ENCODE data around the gene TEAD4. TPM values are rescaled to one million over a fixed set of nuclear protein-coding genes. Genes with fewer than 3 reads are reported as not detected.

TEAD4 gene
- total RNA-seq, 1 experiment from 2014 or later: 127 TPM

DNA sequence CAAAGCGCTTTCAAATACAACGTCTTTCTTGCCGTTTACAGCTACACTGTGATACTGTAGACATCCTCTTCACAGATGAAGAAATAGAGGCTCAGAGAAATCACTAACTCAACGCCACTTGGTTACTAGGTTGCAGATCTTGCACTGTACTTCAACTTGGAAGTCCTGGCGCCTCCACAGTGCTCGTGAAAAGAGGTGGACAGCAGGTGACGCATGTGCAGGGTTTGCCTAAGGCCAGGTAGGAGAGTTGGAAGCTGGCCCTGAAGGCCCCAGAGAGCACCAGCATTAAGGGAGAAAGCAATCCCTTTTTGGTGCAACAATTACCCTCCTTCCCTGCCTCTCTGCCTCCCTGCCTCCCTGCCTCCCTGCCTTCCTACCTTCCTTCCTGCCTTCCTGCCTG, 95.2 kb downstream of the TEAD4 start:
- Histone ChIP-seq H3K4me2 (ENCODE audit: insufficient read depth, insufficient read length, low read length) (no peak overlapping the region), H2AFZ (ENCODE audit: low read length) (no peak overlapping the region), H2AK5ac (ENCODE audit: insufficient read length, low read length) (no peak overlapping the region), H2BK12ac (ENCODE audit: insufficient read length, low read depth, low read length) (no peak overlapping the region), H3K56ac (ENCODE audit: insufficient read length, low read depth, low read length) (no peak overlapping the region), H3K23ac (ENCODE audit: insufficient read length, low read depth, low read length) (no peak overlapping the region), H3K79me1 (ENCODE audit: insufficient read depth, low read depth, low read length, poor library complexity, severe bottlenecking) (no peaks in the 10 kb centered on the region), H4K91ac (ENCODE audit: insufficient read length, low read depth, low read length) (no peak overlapping the region), H3T11ph (ENCODE audit: low read length) (no peak overlapping the region), H2BK120ac (ENCODE audit: low read depth, low read length, poor library complexity, severe bottlenecking) (no peak overlapping the region), H3K27me3 (ENCODE audit: insufficient read depth, low read length) (no peaks in the 10 kb centered on the region), H4K8ac (replicated peaks; ENCODE audit: insufficient read length, low read depth, low read length) (no peak overlapping the region), H3K9me3 (ENCODE audit: control insufficient read depth, low read depth, low read length) (no peaks in the 10 kb centered on the region), H2BK5ac (ENCODE audit: insufficient read length, low read length) (no peak overlapping the region), H3K9ac (ENCODE audit: extremely low read depth, insufficient read length, low read length) (no peak overlapping the region), H3K23me2 (ENCODE audit: insufficient read length, low read depth, low read length, poor library complexity, severe bottlenecking) (no peaks in the 10 kb centered on the region), H2BK15ac (ENCODE audit: low read depth, low read length) (no peak overlapping the region), H3K18ac (ENCODE audit: insufficient read length, low read depth, low read length) (no peak overlapping the region), H4K5ac (ENCODE audit: insufficient read length, low read depth, low read length) (no peak overlapping the region), H3K4me1 (ENCODE audit: insufficient read depth, low read length) (no peaks in the 10 kb centered on the region), H2BK20ac (ENCODE audit: low read depth, low read length, poor library complexity, severe bottlenecking) (no peak overlapping the region), H3K14ac (ENCODE audit: insufficient read depth, low read length) (no peak overlapping the region), H3K79me2 (ENCODE audit: insufficient read depth, low read length) (no peaks in the 10 kb centered on the region), H4K20me1 (ENCODE audit: control insufficient read depth, insufficient read depth, insufficient read length) (no peaks in the 10 kb centered on the region), H3K27ac (ENCODE audit: insufficient read length, low read depth, low read length) (no peak overlapping the region), H3K4ac (ENCODE audit: low read depth, low read length) (no peak overlapping the region)
- no peak overlapping the region; a peak in 1 of 7 replicates for H3K27ac Mint-ChIP-seq
- peaks cover 13 to 19% of the 10 kb centered on the region in 2 experiments for H3K4me1 Mint-ChIP-seq
- no CpG with 5 or more reads among the region's 7 CpGs for WGBS (ENCODE audit: extremely low coverage, insufficient read length, low lambda C conversion rate)
- DNase-seq: no peak
- H3K4me3 Mint-ChIP-seq: no peak overlapping the region
- TF ChIP-seq, protein P1, sequence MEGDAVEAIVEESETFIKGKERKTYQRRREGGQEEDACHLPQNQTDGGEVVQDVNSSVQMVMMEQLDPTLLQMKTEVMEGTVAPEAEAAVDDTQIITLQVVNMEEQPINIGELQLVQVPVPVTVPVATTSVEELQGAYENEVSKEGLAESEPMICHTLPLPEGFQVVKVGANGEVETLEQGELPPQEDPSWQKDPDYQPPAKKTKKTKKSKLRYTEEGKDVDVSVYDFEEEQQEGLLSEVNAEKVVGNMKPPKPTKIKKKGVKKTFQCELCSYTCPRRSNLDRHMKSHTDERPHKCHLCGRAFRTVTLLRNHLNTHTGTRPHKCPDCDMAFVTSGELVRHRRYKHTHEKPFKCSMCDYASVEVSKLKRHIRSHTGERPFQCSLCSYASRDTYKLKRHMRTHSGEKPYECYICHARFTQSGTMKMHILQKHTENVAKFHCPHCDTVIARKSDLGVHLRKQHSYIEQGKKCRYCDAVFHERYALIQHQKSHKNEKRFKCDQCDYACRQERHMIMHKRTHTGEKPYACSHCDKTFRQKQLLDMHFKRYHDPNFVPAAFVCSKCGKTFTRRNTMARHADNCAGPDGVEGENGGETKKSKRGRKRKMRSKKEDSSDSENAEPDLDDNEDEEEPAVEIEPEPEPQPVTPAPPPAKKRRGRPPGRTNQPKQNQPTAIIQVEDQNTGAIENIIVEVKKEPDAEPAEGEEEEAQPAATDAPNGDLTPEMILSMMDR (conservative IDR thresholded peaks at IDR 0.05): no peak
- peaks cover 0 to 2% of the 10 kb centered on the region in 2 experiments; a peak in 3 of 5 replicates for H3K9me3 Mint-ChIP-seq
- H3K36me3 Mint-ChIP-seq (ENCODE audit: insufficient read depth in 1 of 3, low read depth in 3 of 3): no peaks in the 10 kb centered on the region
- H3K27me3 Mint-ChIP-seq (ENCODE audit: low read depth): peaks cover 20% of the 10 kb centered on the region
